ENCODE data around the gene MAPKAPK2. TPM values are rescaled to one million over a fixed set of nuclear protein-coding genes. Genes with fewer than 3 reads are reported as not detected.

MAPKAPK2 gene
- total RNA-seq, 6 experiments from 2014 or later = 80.0 to 89.1 (median 86.0) TPM

DNA sequence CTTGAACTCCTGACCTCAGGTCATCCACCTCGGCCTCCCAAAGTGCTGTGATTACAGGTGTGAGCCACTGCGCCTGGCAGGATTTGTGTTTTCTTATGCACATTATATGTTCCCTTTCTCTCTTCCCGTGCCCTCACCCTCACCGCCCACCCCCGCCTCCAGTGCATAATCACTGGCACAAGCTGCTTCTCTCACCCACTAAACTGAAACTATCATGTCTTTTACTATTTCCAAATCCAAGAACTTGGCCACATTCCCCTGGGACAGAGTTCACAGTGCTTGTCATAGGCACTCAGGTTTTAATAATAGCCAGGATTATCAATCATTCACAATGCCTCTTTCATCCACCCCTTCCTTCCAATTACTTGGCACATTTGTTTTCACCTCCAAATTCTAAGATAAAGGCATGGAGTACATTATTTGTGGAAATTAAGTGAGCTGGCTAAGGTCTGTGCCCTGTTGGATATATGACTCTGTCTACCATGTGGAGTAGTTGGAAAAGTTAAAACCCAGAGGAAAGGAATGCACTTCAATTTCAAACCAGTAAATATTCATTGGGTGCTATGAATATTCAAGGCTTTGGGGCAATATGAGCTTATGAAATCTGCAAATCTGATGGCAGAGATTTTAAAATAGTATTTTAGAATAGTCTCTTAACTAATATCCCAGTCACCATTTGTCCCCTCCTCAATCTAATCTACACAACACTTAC, 17.6 kb upstream of the MAPKAPK2 start:
- Mint-ChIP-seq H3K36me3 (ENCODE audit: low read depth) (no peaks in the 10 kb centered on the region), H3K27me3 (ENCODE audit: insufficient read depth) (peaks cover 20% of the 10 kb centered on the region), H3K4me3 (no peak overlapping the region), H3K9me3 (no peaks in the 10 kb centered on the region), H3K4me1 (ENCODE audit: low read depth) (peaks cover 5% of the 10 kb centered on the region; the same call in 1 of the 2 replicates), H3K27ac (no peak overlapping the region)
- no peak for DNase-seq
- TF ChIP-seq, protein P1, sequence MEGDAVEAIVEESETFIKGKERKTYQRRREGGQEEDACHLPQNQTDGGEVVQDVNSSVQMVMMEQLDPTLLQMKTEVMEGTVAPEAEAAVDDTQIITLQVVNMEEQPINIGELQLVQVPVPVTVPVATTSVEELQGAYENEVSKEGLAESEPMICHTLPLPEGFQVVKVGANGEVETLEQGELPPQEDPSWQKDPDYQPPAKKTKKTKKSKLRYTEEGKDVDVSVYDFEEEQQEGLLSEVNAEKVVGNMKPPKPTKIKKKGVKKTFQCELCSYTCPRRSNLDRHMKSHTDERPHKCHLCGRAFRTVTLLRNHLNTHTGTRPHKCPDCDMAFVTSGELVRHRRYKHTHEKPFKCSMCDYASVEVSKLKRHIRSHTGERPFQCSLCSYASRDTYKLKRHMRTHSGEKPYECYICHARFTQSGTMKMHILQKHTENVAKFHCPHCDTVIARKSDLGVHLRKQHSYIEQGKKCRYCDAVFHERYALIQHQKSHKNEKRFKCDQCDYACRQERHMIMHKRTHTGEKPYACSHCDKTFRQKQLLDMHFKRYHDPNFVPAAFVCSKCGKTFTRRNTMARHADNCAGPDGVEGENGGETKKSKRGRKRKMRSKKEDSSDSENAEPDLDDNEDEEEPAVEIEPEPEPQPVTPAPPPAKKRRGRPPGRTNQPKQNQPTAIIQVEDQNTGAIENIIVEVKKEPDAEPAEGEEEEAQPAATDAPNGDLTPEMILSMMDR (IDR thresholded peaks at IDR 0.05) = no peak

DNA sequence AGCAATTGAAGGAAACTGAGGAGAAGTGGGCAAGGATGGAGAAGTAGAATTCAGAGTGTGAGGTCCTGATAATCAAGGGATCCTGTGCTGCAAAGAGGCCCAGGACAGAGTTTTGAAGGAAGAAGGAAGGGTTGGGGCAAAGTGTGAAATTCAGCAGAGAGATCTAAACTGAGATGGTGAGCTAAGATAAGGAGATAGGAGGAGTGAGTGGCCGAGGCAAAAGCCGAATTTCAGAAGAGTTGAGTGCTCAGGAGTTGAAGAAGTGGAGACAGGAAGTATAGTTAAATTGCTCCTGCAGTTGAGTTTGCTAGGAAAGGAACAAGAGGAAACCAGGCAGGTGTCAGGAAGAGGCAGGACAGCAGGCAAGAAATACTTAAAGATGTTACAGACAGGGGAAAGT, 16.4 kb upstream of the MAPKAPK2 start:
- TF ChIP-seq, protein P1 (IDR thresholded peaks at IDR 0.05) = no peak
- Mint-ChIP-seq H3K4me3 (no peak overlapping the region), H3K27ac (no peak overlapping the region), H3K4me1 (ENCODE audit: low read depth) (peaks cover 5% of the 10 kb centered on the region; the same call in 1 of the 2 replicates), H3K9me3 (no peaks in the 10 kb centered on the region), H3K27me3 (ENCODE audit: insufficient read depth) (peaks cover 17% of the 10 kb centered on the region), H3K36me3 (ENCODE audit: low read depth) (no peaks in the 10 kb centered on the region)
- no peak for DNase-seq

DNA sequence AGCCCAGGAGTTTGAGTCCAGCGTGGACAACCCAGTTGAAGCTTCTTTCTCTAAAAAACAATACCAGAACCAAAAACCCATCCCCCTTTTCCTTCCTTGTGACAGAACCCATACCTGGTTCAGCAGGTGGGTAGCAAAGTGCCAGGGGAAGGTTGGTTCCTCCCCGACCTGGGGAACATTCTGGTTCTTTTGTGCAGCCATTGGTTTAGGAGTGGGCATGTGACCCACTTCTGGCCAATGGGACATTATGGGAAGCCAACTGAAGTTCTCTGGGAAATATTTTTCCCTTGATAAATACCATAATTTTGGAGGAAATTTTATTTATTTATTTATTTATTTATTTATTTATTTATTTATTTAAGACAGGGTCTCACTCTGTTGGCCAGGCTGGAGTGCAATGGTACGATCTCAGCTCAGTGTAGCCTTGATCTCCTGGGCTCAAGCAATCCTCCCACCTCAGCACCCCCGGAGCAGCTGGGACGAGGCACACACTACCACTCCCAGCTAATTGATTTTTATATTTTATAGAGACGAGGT, 15.8 kb upstream of the MAPKAPK2 start:
- no peaks in the 10 kb centered on the region for H3K36me3 Mint-ChIP-seq (ENCODE audit: low read depth)

DNA sequence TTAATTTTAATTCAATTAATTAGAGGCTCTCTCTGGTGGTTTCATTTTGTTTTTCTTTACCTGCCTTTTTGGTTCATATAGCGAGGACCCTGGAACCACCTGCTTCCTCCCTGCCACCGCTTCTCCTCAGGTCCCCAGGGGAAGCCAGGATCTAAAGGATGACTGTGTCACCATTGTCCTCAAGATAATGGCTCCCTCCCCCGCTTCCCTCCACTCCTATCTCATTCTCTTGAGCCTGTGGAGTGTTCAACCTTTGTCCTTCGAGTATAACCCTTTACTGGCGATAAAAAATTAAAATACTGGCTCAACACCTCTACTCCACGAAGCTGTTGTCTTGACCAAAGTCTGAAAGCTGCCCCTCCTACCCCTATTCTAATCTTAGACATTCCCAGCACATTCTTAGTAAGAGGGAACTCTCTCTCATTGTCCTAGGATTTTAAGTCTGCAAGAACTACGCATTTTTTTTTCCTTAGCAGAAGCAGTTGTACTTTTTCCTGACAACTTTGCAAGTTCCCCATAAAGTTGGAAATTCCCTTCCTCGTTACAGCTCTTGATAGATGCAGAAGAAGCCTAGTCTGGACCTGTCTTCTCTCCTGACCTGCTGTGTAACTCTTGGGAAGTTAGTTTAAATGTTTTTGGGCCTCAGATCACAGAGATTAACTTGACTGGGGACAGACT, 12.6 kb upstream of the MAPKAPK2 start:
- Mint-ChIP-seq H3K27me3 (ENCODE audit: insufficient read depth) (peaks cover 4% of the 10 kb centered on the region), H3K9me3 (no peaks in the 10 kb centered on the region), H3K4me3 (no peak overlapping the region), H3K36me3 (ENCODE audit: low read depth) (no peaks in the 10 kb centered on the region), H3K27ac (no peak overlapping the region), H3K4me1 (ENCODE audit: low read depth) (peaks cover 5% of the 10 kb centered on the region; the same call in 1 of the 2 replicates)
- TF ChIP-seq, protein P1 (IDR thresholded peaks at IDR 0.05) = no peak
- DNase-seq = no peak

More for the DNA sequence above, 15.8 kb upstream of the MAPKAPK2 start:
- no peak overlapping the region for H3K27ac Mint-ChIP-seq
- TF ChIP-seq, protein P1 (IDR thresholded peaks at IDR 0.05) = no peak
- no peak for DNase-seq
- no peak overlapping the region for H3K4me3 Mint-ChIP-seq
- peaks cover 5% of the 10 kb centered on the region; the same call in 1 of the 2 replicates for H3K4me1 Mint-ChIP-seq (ENCODE audit: low read depth)
- H3K27me3 Mint-ChIP-seq (ENCODE audit: insufficient read depth) = peaks cover 13% of the 10 kb centered on the region
- H3K9me3 Mint-ChIP-seq = no peaks in the 10 kb centered on the region

DNA sequence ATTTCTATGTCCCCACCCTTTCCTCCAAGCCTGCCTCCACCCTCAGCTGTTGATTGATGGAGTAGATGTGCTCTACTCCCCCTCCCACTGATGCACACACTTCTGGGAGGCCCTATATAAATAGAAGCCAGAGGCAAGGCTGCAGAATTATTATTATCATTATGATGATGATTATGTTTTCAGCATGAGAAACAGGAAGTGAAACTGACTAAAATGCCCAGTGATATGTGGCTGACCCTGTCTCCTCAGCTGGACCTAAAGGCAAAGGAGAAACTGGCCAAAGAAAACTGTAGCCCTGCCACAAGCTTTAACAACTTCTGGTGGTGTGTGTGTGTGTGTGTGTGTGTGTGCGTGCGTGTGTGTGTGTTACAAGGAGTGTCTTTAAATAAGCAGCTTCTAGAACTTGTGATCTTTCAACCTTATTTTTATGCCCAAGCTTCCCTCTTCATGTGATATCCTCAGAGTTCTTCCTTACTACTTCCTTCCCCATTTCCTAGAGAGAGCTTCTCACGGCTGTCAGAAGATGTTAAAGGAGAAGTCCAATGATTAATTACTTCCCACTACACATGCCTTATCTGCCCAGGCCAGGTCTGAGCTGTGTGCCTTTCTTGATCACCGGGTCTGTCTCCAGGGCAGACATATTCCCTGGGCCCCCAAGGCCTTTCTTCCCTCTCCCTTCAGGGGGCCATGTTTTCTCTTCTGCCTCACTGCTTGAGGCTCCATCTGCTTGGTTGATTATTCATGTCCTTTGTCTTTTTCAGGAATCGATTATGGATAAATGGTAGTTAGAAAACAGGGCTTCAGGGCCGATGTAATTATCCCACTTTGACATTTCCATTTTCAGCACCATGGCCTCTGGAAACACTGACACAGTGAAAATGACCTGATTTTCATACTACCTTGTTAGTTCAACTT, 11.6 kb upstream of the MAPKAPK2 start:
- peaks cover 3% of the 10 kb centered on the region for H3K27me3 Mint-ChIP-seq (ENCODE audit: insufficient read depth)
- DNase-seq = no peak
- no peaks in the 10 kb centered on the region for H3K9me3 Mint-ChIP-seq
- H3K27ac Mint-ChIP-seq = no peak overlapping the region
- H3K4me1 Mint-ChIP-seq (ENCODE audit: low read depth) = peaks cover 5% of the 10 kb centered on the region; the same call in 1 of the 2 replicates
- H3K4me3 Mint-ChIP-seq = no peak overlapping the region
- TF ChIP-seq, protein P1 (IDR thresholded peaks at IDR 0.05) = no peak
- H3K36me3 Mint-ChIP-seq (ENCODE audit: low read depth) = no peaks in the 10 kb centered on the region

Measured in HFFc6 (cell line).